Stimulated activated CD4-positive, alpha-beta T cell treated with anti-CD3 and anti-CD28 coated beads, Interleukin-15, amount 100 ng/mL, for 48 hours (primary cell): ENCODE results near the gene CYTH1.

Source experiments
- DNase-seq, 2 donors: peaks; one replicate each; pipeline ENCODE4 v3.0.0-alpha.2; 2020; ENCODE audit warnings: low read depth in 2 of 2

Gene CYTH1

GRCh38 chr17:78781893-78782304 lies at the start of gene CYTH1:
TSS of gene CYTH1 (minus strand) at chr17:78782273. CDS start at chr17:78782223, 50 bp downstream.
- no peak for DNase-seq

- no peak for DNase-seq
Observed at GRCh38 chr17:78829477-78829876, 47.4 kb upstream of the CYTH1 start.

GRCh38 chr17:78828470-78829185 lies 46.6 kb upstream of the CYTH1 start:
- no peak for DNase-seq

- no peak for DNase-seq
Observed at GRCh38 chr17:78826836-78827509, 44.9 kb upstream of the CYTH1 start.

- DNase-seq, result no peak
Observed at GRCh38 chr17:78826421-78826820, 44.3 kb upstream of the CYTH1 start.

GRCh38 chr17:78825696-78826095 lies 43.6 kb upstream of the CYTH1 start:
- no peak for DNase-seq

- no peak for DNase-seq
Observed at GRCh38 chr17:78824240-78824639, 42.2 kb upstream of the CYTH1 start.

- DNase-seq, result no peak
Observed at GRCh38 chr17:78823282-78824046, 41.4 kb upstream of the CYTH1 start.

GRCh38 chr17:78822552-78822951 lies 40.5 kb upstream of the CYTH1 start:
- no peak for DNase-seq

GRCh38 chr17:78821961-78822360 lies 39.9 kb upstream of the CYTH1 start:
- DNase-seq, result no peak

- no peak for DNase-seq
Observed at GRCh38 chr17:78820841-78821240, 38.8 kb upstream of the CYTH1 start.

GRCh38 chr17:78819806-78820792 lies 38.0 kb upstream of the CYTH1 start:
- DNase-seq, result no peak

- DNase-seq, result no peak
Observed at GRCh38 chr17:78819402-78819801, 37.3 kb upstream of the CYTH1 start.

- DNase-seq, result no peak
Observed at GRCh38 chr17:78818932-78819331, 36.9 kb upstream of the CYTH1 start.

- no peak for DNase-seq
Observed at GRCh38 chr17:78818152-78818846, 36.2 kb upstream of the CYTH1 start.

GRCh38 chr17:78817123-78817522 lies 35.0 kb upstream of the CYTH1 start:
- DNase-seq, result peak; percentile 59 to 65

- no peak for DNase-seq
Observed at GRCh38 chr17:78815696-78816095, 33.6 kb upstream of the CYTH1 start.

- DNase-seq, result no peak
Observed at GRCh38 chr17:78812855-78813254, 30.8 kb upstream of the CYTH1 start.

- DNase-seq, result no peak
Observed at GRCh38 chr17:78808163-78808562, 26.1 kb upstream of the CYTH1 start.

- DNase-seq, result peak in 1 of 2 donors; percentile 64
Observed at GRCh38 chr17:78806451-78806850, 24.4 kb upstream of the CYTH1 start.

- DNase-seq, result peak; percentile 49 to 81
Observed at GRCh38 chr17:78805301-78805700, 23.2 kb upstream of the CYTH1 start.
